ENCODE measurements around the gene ALKBH5.

The ALKBH5 gene

GRCh38 chr17:18254888-18255649 is 71.4 kb downstream of the ALKBH5 start:
- TF ChIP-seq POLR2A (IDR thresholded peaks at IDR 0.05; ENCODE audit: low read depth, low read length) = no peak
- DNase-seq (ENCODE audit: insufficient read length, low spot score) (no peak), FAIRE-seq (no peak)

- TF ChIP-seq POLR2A (IDR thresholded peaks at IDR 0.05; ENCODE audit: low read depth, low read length) = no peak
- DNase-seq (ENCODE audit: insufficient read length, low spot score) = no peak
- no peak for FAIRE-seq
These were observed 72.7 kb downstream of the ALKBH5 start for GRCh38 chr17:18256351-18256750.

DNA sequence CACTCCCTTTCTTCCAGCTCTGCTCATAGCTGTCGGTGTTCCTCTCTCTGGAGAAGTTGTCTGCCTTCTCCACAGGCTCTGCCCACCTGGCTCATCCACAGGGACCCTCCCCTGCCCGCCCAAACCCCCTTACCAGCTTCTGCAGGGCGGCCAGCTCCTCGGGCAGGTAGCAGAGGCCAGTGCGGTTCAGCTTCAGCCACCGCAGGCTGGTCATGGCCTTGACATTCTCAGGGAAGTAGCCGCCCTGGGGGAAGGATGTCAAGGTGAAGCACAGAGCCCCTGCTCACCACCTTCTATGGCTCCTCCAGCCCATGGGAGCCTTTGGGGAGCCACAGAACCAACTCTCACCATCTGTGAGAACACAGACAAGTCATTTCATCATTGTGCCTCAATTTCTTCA is 73.1 kb downstream of the ALKBH5 start:
- no peak for FAIRE-seq
- DNase-seq (ENCODE audit: insufficient read length, low spot score) = no peak

DNA sequence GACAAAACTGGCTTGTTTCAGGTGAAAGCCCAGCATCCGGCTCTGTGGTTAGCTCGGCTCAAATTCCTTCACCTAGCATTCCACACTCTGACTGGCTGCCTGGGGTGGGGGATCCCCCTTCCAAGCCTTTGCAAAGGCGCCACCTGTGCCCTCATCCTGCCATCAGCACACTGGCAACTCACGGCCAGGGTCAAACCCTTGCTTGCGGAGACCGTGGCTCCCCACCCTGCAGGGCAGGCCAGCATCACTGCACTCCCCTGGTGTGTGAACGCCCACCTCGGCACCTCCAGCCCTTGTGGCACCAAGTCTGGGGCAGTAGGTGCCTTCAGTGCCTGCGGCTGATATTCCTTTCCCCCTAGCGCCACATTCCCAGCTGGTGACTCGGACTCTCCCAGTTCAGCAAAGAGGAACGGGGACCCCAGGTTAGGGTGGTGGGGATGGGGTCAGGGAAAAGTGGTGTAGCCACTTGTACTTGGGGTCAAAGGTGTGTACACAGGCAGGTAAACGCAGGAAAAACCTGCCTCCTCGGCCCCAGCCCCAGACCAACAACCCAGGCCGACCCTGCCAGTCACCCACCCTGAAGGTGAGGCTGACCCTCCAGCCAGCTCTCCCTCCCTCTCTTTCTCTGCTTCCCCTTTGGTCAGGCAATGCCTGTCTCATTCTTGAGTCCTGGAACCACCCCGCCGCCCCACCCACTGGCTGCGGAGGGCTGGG is 73.8 kb downstream of the ALKBH5 start:
- no peak for TF ChIP-seq POLR2A (IDR thresholded peaks at IDR 0.05; ENCODE audit: low read depth, low read length)
- DNase-seq (ENCODE audit: insufficient read length, low spot score) = peak; percentile 88
- FAIRE-seq = no peak

More for the DNA sequence above, 73.1 kb downstream of the ALKBH5 start:
- TF ChIP-seq POLR2A (IDR thresholded peaks at IDR 0.05; ENCODE audit: low read depth, low read length) = no peak

DNA sequence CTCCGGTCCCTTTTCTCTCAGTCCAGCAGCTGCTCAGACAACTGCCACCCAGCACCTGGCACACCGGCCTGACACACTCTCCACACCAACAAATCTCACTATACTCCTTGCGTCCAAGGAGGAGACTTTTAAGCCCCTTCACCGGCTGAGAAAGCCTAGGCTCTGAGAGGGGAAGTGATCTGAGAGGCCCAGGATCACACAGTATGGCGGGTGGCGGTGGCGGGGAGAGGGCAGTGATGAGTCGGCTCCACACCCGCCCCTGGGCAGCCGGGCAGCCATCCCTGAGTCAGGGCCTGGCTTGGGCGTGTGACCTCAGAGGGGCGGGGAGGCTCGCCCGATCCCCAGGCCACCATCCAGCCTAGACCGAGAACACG is 74.3 kb downstream of the ALKBH5 start:
- FAIRE-seq (no peak), DNase-seq (ENCODE audit: insufficient read length, low spot score) (peak; percentile 100)
- peak; percentile 19; the same call in 1 of the 2 replicates for TF ChIP-seq POLR2A (IDR thresholded peaks at IDR 0.05; ENCODE audit: low read depth, low read length)

DNA sequence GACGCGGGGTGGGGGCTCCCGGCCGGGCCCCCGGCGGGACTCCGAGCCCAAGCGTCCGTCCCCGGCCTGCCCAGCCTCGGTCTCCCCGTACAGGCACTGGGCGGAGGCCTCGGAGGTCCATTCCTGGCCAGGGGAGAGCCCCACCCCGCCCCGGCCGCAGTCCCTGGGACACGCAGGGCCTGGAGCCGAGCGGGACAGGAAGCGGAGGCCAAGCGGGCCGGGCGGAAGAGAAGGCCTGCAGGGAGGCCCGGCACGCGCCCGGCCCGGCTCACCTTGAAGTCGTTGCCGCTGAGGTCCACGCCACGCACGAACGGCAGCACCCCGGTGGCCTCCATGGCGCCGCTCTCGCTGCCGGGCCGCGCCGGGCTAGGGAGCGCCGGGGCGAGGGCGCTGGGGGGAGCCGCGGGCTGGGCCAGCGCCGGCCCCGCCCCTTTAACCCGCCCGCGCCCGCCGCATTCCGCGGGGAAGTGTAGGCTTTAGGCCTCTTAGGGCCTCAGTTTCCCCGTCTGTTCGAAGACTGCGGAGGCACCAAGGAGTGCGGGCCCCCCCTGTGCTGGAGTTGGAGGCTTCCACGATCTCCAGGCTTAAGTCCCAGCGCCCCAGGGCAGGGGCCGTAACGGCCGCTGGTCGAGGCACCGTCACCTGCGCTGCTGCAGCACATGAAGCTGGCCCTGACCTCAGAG is 74.9 kb downstream of the ALKBH5 start, which contains the start of gene FLII:
Gene FLII, minus strand, starts transcription at position 383 of the 683 bp plus-strand sequence. Its CDS starts 48 bp downstream, at position 335.
- FAIRE-seq = no peak
- peak; percentile 95 for TF ChIP-seq POLR2A (IDR thresholded peaks at IDR 0.05; ENCODE audit: low read depth, low read length)
- no peak for DNase-seq (ENCODE audit: insufficient read length, low spot score)

Measured in H54 (cell line).